GM23248 (cell line): ENCODE results near the gene PREX1.

Source experiments
- EZH2 ChIP-seq: fragments of 200-600 bp; sonication (generic); IDR thresholded peaks from 2 replicates; pipeline ENCODE4 v1.6.1; 2018; ENCODE audit warnings: antibody characterized with exemption, mild to moderate bottlenecking; ENCODE audit not compliant: insufficient read depth, poor library complexity, severe bottlenecking
- EZH2phosphoT487 ChIP-seq: fragments of 200-600 bp; sonication (generic); IDR thresholded peaks from 2 replicates; pipeline ENCODE4 v1.6.1; 2018; ENCODE audit warnings: antibody characterized with exemption, moderate library complexity, mild to moderate bottlenecking, low read depth; ENCODE audit not compliant: insufficient read depth

DNA sequence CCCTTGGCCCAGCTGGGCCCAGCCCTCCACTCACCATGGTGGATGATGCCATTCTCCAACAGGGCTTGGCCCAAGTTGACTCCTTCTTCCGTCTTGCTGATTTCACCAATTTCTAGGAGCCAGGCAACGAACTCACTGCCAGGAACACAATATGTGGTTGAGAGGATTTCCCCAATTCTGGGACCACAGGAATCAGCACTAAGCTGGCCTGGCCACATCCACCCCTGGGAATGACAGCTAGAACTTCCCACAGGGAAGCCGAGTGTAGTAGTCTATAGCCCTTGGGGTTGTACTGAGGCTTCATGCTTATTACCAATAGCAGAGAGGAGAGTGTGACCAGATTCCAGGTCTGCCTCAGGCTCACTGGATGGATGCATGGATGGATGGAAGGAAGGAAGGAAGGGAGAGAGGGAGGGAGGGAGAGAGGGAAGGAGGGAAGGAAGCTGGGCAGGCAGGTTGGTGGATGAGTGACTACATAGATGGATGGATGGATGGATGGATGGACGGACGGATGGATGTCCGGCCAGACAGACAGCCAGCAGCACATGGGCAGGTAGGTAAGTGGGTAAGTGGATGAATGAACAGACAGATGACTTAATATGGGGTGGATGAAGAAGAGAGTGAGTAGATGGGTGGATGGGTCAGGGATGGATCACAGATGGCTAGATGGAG lies 146.5 kb downstream of the PREX1 start:
- TF ChIP-seq EZH2, result no peak
- no peak for TF ChIP-seq EZH2phosphoT487
